Measurements from ENCODE around the gene CBX8.

Gene CBX8

GRCh38 chr17:79825580-79825921 lies 28.7 kb upstream of the CBX8 start:
- Histone ChIP-seq H3K27ac (ENCODE audit: low read depth, low read length) (no peak overlapping the region), H4K20me1 (ENCODE audit: control insufficient read depth, insufficient read depth, low read depth, low read length) (no peaks in the 10 kb centered on the region), H3K4me2 (ENCODE audit: low read length) (no peak overlapping the region), H3K9me3 (ENCODE audit: control insufficient read depth, insufficient read depth, low read length) (no peaks in the 10 kb centered on the region), H3K27me3 (ENCODE audit: control insufficient read depth, low read length) (no peaks in the 10 kb centered on the region), H3K36me3 (ENCODE audit: control insufficient read depth, low read length) (no peaks in the 10 kb centered on the region), H3F3A (ENCODE audit: control insufficient read depth, insufficient read depth) (peaks cover 9% of the 10 kb centered on the region), H3K4me3 (ENCODE audit: low read length) (no peak overlapping the region), H3K9me2 (replicated peaks; ENCODE audit: control insufficient read depth, low read length) (no peaks in the 10 kb centered on the region), H3K79me2 (ENCODE audit: control insufficient read depth, low read length) (no peaks in the 10 kb centered on the region), H3K4me1 (ENCODE audit: control insufficient read depth, low read length) (peaks cover 35% of the 10 kb centered on the region)
- TF ChIP-seq EZH2phosphoT487 (IDR thresholded peaks at IDR 0.05; ENCODE audit: borderline replicate concordance, low read length) = no peak
- TF ChIP-seq CTCF (IDR thresholded peaks at IDR 0.05; ENCODE audit: low read depth, low read length, poor library complexity, severe bottlenecking) = no peak

GRCh38 chr17:79824893-79825579 lies 28.2 kb upstream of the CBX8 start:
- Histone ChIP-seq H3K9me2 (replicated peaks; ENCODE audit: control insufficient read depth, low read length) (no peaks in the 10 kb centered on the region), H3K27me3 (ENCODE audit: control insufficient read depth, low read length) (no peaks in the 10 kb centered on the region), H3F3A (ENCODE audit: control insufficient read depth, insufficient read depth) (peaks cover 6% of the 10 kb centered on the region), H4K20me1 (ENCODE audit: control insufficient read depth, insufficient read depth, low read depth, low read length) (no peaks in the 10 kb centered on the region), H3K36me3 (ENCODE audit: control insufficient read depth, low read length) (no peaks in the 10 kb centered on the region), H3K9me3 (ENCODE audit: control insufficient read depth, insufficient read depth, low read length) (no peaks in the 10 kb centered on the region), H3K4me3 (ENCODE audit: low read length) (no peak overlapping the region), H3K79me2 (ENCODE audit: control insufficient read depth, low read length) (no peaks in the 10 kb centered on the region), H3K27ac (ENCODE audit: low read depth, low read length) (no peak overlapping the region), H3K4me2 (ENCODE audit: low read length) (no peak overlapping the region), H3K4me1 (ENCODE audit: control insufficient read depth, low read length) (peaks cover 34% of the 10 kb centered on the region)
- TF ChIP-seq EZH2phosphoT487 (IDR thresholded peaks at IDR 0.05; ENCODE audit: borderline replicate concordance, low read length) = no peak
- TF ChIP-seq CTCF (IDR thresholded peaks at IDR 0.05; ENCODE audit: low read depth, low read length, poor library complexity, severe bottlenecking) = no peak

GRCh38 chr17:79824234-79824633 lies 27.4 kb upstream of the CBX8 start:
- Histone ChIP-seq H3K36me3 (ENCODE audit: control insufficient read depth, low read length) (no peaks in the 10 kb centered on the region), H3K9me3 (ENCODE audit: control insufficient read depth, insufficient read depth, low read length) (no peaks in the 10 kb centered on the region), H3K4me1 (ENCODE audit: control insufficient read depth, low read length) (peaks cover 31% of the 10 kb centered on the region), H3F3A (ENCODE audit: control insufficient read depth, insufficient read depth) (peaks cover 3% of the 10 kb centered on the region; the same call in 1 of the 2 replicates), H3K27me3 (ENCODE audit: control insufficient read depth, low read length) (no peaks in the 10 kb centered on the region), H3K4me2 (ENCODE audit: low read length) (no peak overlapping the region), H3K9me2 (replicated peaks; ENCODE audit: control insufficient read depth, low read length) (no peaks in the 10 kb centered on the region), H3K4me3 (ENCODE audit: low read length) (no peak overlapping the region), H3K79me2 (ENCODE audit: control insufficient read depth, low read length) (no peaks in the 10 kb centered on the region), H3K27ac (ENCODE audit: low read depth, low read length) (no peak overlapping the region), H4K20me1 (ENCODE audit: control insufficient read depth, insufficient read depth, low read depth, low read length) (no peaks in the 10 kb centered on the region)
- TF ChIP-seq CTCF (IDR thresholded peaks at IDR 0.05; ENCODE audit: low read depth, low read length, poor library complexity, severe bottlenecking) = no peak
- no peak for TF ChIP-seq EZH2phosphoT487 (IDR thresholded peaks at IDR 0.05; ENCODE audit: borderline replicate concordance, low read length)
